A549 (cell line): ENCODE measurements around the gene PATJ. TPM values are rescaled to one million over a fixed set of nuclear protein-coding genes. Genes with fewer than 3 reads are reported as not detected.

Source experiments
- ATAC-seq, 2 experiments: fragments of 200-7000 bp in 1 of 2; fragments of >200 bp in 1 of 2; cut with Nextera tagmentation in 1 of 2; cut with Tn5 transposase in 1 of 2; 3 replicates each; pipeline versions ENCODE4 v1.8.0 to v1.9.1; 2018 to 2020; ENCODE audit warnings: mild to moderate bottlenecking in 1 of 2, moderate library complexity in 1 of 2
- CTCF ChIA-PET: fragments of 300-600 bp; sonication (Branson Sonifier 250); formaldehyde crosslinking; extraction: SDS; loops from one replicate; lab custom pipeline; 2021; ENCODE audit warnings: antibody characterized with exemption, inconsistent platforms; lab: Yijun Ruan, JAX
- POLR2A ChIA-PET: fragments of 350-600 bp; formaldehyde crosslinking; extraction: SDS; loops from one replicate; lab custom pipeline; 2021; ENCODE audit warnings: antibody characterized with exemption, inconsistent platforms; lab: Yijun Ruan, JAX
- DNase-seq, 2 experiments: peaks; one replicate each; pipeline versions ENCODE4 v3.0.0 to v3.0.0-alpha.2; 2011 to 2016; ENCODE audit warnings: low read depth in 1 of 2, low spot score in 1 of 2
- FAIRE-seq: peaks from 2 replicates; lab custom pipeline; 2011; peaks lifted over from hg19 to GRCh38; lab: Jason Lieb, UNC
- H3K27ac ChIP-seq, 2 experiments: fragments of >200 bp; sonication (Bioruptor Twin); formaldehyde crosslinking; 3 replicates each; pipeline ENCODE4 v1.5.1; 2016 to 2017
- H3K4me1 ChIP-seq: fragments of >200 bp; sonication (Bioruptor Twin); formaldehyde crosslinking; 3 replicates; pipeline ENCODE4 v1.6.1; 2016
- H3K4me2 ChIP-seq: fragments of >200 bp; sonication (Bioruptor Twin); formaldehyde crosslinking; 3 replicates; pipeline ENCODE4 v1.6.1; 2016
- H3K4me3 ChIP-seq: fragments of >200 bp; sonication (Bioruptor Twin); formaldehyde crosslinking; 3 replicates; pipeline ENCODE4 v1.5.1; 2016
- H3K9me3 ChIP-seq: fragments of >200 bp; sonication (Bioruptor Twin); formaldehyde crosslinking; 3 replicates; pipeline ENCODE4 v1.6.1; 2016
- CEBPB ChIP-seq, 2 experiments: fragments of >200 bp in 1 of 2; sonication (Bioruptor Twin) in 1 of 2; formaldehyde crosslinking in 1 of 2; IDR thresholded peaks; 2 replicates each; pipeline ENCODE4 v1.6.1; 2012 to 2016
- CHD4 ChIP-seq: fragments of 200-600 bp; sonication (generic); IDR thresholded peaks from 2 replicates; pipeline ENCODE4 v1.6.1; 2016; ENCODE audit warnings: antibody characterized with exemption, mild to moderate bottlenecking, borderline replicate concordance
- EP300 ChIP-seq, 2 experiments: fragments of >200 bp; sonication (Bioruptor Twin); formaldehyde crosslinking; IDR thresholded peaks; 2 replicates in 1 of 2; 3 replicates in 1 of 2; pipeline ENCODE4 v1.6.1; 2016 to 2017
- ESRRA ChIP-seq: fragments of 150-350 bp; IDR thresholded peaks from 2 replicates; pipeline ENCODE4 v1.6.1; 2014; ENCODE audit warnings: mild to moderate bottlenecking, low read length, borderline replicate concordance
- FOSB ChIP-seq: fragments of 250-450 bp; sonication (Bioruptor Pico); IDR thresholded peaks from 2 replicates; pipeline ENCODE4 v1.5.0; 2020; ENCODE audit warnings: mild to moderate bottlenecking, moderate library complexity
- GATA3 ChIP-seq: IDR thresholded peaks from 2 replicates; pipeline ENCODE4 v1.6.1; 2012; ENCODE audit warnings: borderline replicate concordance
- HEYL ChIP-seq: fragments of 250-450 bp; sonication (Bioruptor Pico); IDR thresholded peaks from 2 replicates; pipeline ENCODE4 v1.8.0; 2021; ENCODE audit warnings: mild to moderate bottlenecking, moderate library complexity
- HOXA7 ChIP-seq: fragments of 250-450 bp; sonication (Bioruptor Pico); IDR thresholded peaks from 2 replicates; pipeline ENCODE4 v1.5.0; 2020; ENCODE audit warnings: mild to moderate bottlenecking, moderate library complexity
- JUNB ChIP-seq: fragments of >200 bp; sonication (Bioruptor Twin); formaldehyde crosslinking; IDR thresholded peaks from 2 replicates; pipeline ENCODE4 v1.6.1; 2016
- MYC ChIP-seq: IDR thresholded peaks from 2 replicates; pipeline ENCODE4 v1.6.1; 2012; ENCODE audit warnings: mild to moderate bottlenecking, inconsistent platforms, low read length, improper control_type of control experiment, borderline replicate concordance
- NPAS2 ChIP-seq: fragments of 250-450 bp; sonication (Bioruptor Pico); IDR thresholded peaks from 2 replicates; pipeline ENCODE4 v1.8.0; 2022; ENCODE audit warnings: mild to moderate bottlenecking, moderate library complexity, borderline replicate concordance
- NR3C1 ChIP-seq: fragments of >200 bp; sonication (Bioruptor Twin); formaldehyde crosslinking; IDR thresholded peaks from 3 replicates; pipeline ENCODE4 v1.6.1; 2017
- POLR2A ChIP-seq: IDR thresholded peaks from 2 replicates; pipeline ENCODE4 v1.6.1; 2012; ENCODE audit warnings: mild to moderate bottlenecking, low read length
- POLR2AphosphoS2 ChIP-seq: conservative IDR thresholded peaks from 2 replicates; pipeline ENCODE4 v1.6.1; 2012; ENCODE audit warnings: low read length, improper control_type of control experiment, inconsistent platforms
- RAD21 ChIP-seq, 2 experiments: fragments of >200 bp in 1 of 2; sonication (Bioruptor Twin) in 1 of 2; formaldehyde crosslinking in 1 of 2; IDR thresholded peaks in 1 of 2; conservative IDR thresholded peaks in 1 of 2; 2 replicates in 1 of 2; 3 replicates in 1 of 2; pipeline ENCODE4 v1.6.1; 2012 to 2018; ENCODE audit warnings: inconsistent platforms in 1 of 2
- RFX5 ChIP-seq: fragments of 450-650 bp; IDR thresholded peaks from 2 replicates; pipeline ENCODE4 v1.7.1; 2014; ENCODE audit warnings: antibody characterized with exemption, mild to moderate bottlenecking, moderate library complexity
- SREBF2 ChIP-seq: fragments of 450-650 bp; IDR thresholded peaks from 2 replicates; pipeline ENCODE4 v1.6.1; 2014; ENCODE audit warnings: mild to moderate bottlenecking, moderate library complexity
- ZC3H11A ChIP-seq: fragments of 450-650 bp; IDR thresholded peaks from 2 replicates; pipeline ENCODE4 v1.6.1; 2014; ENCODE audit warnings: antibody characterized with exemption, mild to moderate bottlenecking
- ZNF302 ChIP-seq: fragments of 250-450 bp; sonication (Bioruptor Pico); IDR thresholded peaks from 2 replicates; pipeline ENCODE4 v1.9.0; 2021; ENCODE audit warnings: inconsistent platforms, mild to moderate bottlenecking, moderate library complexity
- WGBS: methylation state at CpG from one replicate; pipeline ENCODE4 v1.1.6; 2017; ENCODE audit errors: missing lambda C conversion rate; 5-methylcytosine and 5-hydroxymethylcytosine counted together
- polyA plus RNA-seq, 4 experiments: library from polyadenylated mRNA; depleted of rRNA in 3 of 4; stranded (reverse); fragments of >200 nt; fragmentation: RNase III in 1 of 4; extraction: RNeasy Plus Mini Kit Qiagen cat#74134 plus additional on column Dnase treatment in 1 of 4; gene quantifications; 2 replicates in 3 of 4; 3 replicates in 1 of 4; pipeline ENCODE4 v1.2.3, GENCODE V29; 2011 to 2017
- TF ChIP-seq, protein P1 (sequence below): fragments of 250-450 bp; sonication (Bioruptor Pico); IDR thresholded peaks from 2 replicates; pipeline ENCODE4 v1.5.0; 2020; ENCODE audit warnings: low read depth, mild to moderate bottlenecking, moderate library complexity
- TF ChIP-seq, protein P2 (sequence below): fragments of 150-350 bp; IDR thresholded peaks from 2 replicates; pipeline ENCODE4 v1.6.1; 2014; ENCODE audit warnings: low read depth, mild to moderate bottlenecking, low read length
- TF ChIP-seq, protein P3 (sequence below): IDR thresholded peaks from 2 replicates; pipeline ENCODE4 v1.6.1; 2012
- TF ChIP-seq, protein P4 (sequence below): IDR thresholded peaks from 2 replicates; pipeline ENCODE4 v1.6.1; 2012; ENCODE audit warnings: low read depth, borderline replicate concordance
- TF ChIP-seq, protein P5 (sequence below): IDR thresholded peaks from 2 replicates; pipeline ENCODE4 v1.6.1; 2012

The PATJ gene
- polyA plus RNA-seq, 2 of the 4 experiments (the other 2 are of a cell fraction), result 6.0 to 14.7 TPM

DNA sequence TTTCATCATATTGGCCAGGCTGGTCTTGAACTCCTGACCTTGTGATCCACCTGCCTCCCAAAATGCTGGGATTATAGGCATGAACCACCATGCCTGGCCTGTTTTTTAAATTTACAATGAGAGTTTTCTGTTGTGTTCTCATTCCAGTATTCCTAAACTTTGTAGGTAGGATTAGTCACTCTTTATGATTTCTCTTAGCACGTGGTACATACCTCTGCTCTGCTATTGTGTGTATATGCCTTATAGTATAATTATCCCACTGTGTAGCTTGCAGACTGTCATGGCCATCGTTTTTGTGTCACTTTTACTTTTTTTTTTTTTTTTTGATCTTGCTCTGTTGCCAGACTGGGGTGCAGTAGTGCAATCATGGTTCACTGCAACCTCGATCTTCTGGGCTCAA lies 14.5 kb downstream of the PATJ start:
- TF ChIP-seq CEBPB (IDR thresholded peaks at IDR 0.05), result no peak
- TF ChIP-seq, protein P1, sequence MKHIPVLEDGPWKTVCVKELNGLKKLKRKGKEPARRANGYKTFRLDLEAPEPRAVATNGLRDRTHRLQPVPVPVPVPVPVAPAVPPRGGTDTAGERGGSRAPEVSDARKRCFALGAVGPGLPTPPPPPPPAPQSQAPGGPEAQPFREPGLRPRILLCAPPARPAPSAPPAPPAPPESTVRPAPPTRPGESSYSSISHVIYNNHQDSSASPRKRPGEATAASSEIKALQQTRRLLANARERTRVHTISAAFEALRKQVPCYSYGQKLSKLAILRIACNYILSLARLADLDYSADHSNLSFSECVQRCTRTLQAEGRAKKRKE (CRISPR knock-in tag), result no peak
- TF ChIP-seq ZC3H11A, result no peak
- no peak for TF ChIP-seq HOXA7 (CRISPR knock-in tag)
- TF ChIP-seq ZNF302 (CRISPR knock-in tag), result no peak
- no peak for TF ChIP-seq RAD21 (conservative IDR thresholded peaks at IDR 0.05 in 1 of 2, IDR thresholded peaks at IDR 0.05 in 1 of 2)
- TF ChIP-seq NR3C1, result no peak
- TF ChIP-seq MYC, result no peak
- TF ChIP-seq FOSB (CRISPR knock-in tag), result no peak
- TF ChIP-seq NPAS2 (CRISPR knock-in tag), result no peak
- TF ChIP-seq, protein P2, sequence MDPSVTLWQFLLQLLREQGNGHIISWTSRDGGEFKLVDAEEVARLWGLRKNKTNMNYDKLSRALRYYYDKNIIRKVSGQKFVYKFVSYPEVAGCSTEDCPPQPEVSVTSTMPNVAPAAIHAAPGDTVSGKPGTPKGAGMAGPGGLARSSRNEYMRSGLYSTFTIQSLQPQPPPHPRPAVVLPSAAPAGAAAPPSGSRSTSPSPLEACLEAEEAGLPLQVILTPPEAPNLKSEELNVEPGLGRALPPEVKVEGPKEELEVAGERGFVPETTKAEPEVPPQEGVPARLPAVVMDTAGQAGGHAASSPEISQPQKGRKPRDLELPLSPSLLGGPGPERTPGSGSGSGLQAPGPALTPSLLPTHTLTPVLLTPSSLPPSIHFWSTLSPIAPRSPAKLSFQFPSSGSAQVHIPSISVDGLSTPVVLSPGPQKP, result no peak
- no peak for TF ChIP-seq RFX5
- no peak for TF ChIP-seq GATA3
- no peak for TF ChIP-seq JUNB
- no peak for TF ChIP-seq CHD4
- Histone ChIP-seq H3K27ac (no peak overlapping the region), H3K4me3 (no peak overlapping the region), H3K4me2 (no peak overlapping the region), H3K4me1 (peaks cover 18% of the 10 kb centered on the region), H3K9me3 (no peaks in the 10 kb centered on the region)
- ChIA-PET CTCF (interaction anchor here (0.7 kb wide), 1 partner anchor 17 kb away, joined by 3 read pairs; no protein-coding TSS in a partner anchor), POLR2A (no interaction called here)
- ATAC-seq (no peak), DNase-seq (no peak), FAIRE-seq (no peak)
- WGBS, result 63% methylated on average over 3 of the region's 3 CpGs

DNA sequence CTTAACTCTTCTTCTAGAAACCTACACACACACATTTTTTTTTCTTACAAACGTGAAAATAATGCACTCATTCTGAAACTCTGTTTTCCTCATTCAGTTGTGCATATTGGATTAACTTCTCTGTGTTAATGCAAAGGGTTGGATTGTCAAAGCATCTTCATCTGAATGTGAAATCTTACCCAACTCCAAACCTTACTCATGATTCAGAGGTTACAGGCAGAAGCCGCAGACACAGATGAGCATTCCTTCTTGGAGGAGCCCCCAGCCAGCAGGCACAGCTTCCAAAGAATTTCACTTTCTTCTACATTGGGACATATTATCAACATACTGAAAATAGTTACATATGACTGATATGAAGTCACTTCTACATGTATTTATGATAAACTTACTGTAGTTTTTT lies 15.7 kb downstream of the PATJ start:
- H3K4me2 ChIP-seq, result no peak overlapping the region
- peaks cover 18% of the 10 kb centered on the region for H3K4me1 ChIP-seq
- H3K4me3 ChIP-seq, result no peak overlapping the region
- FAIRE-seq (no peak), ATAC-seq (no peak), DNase-seq (no peak)
- no peaks in the 10 kb centered on the region for H3K9me3 ChIP-seq
- 75% methylated on average over 2 of the region's 2 CpGs for WGBS
- ChIA-PET CTCF (no interaction called here), POLR2A (no interaction called here)
- TF ChIP-seq POLR2AphosphoS2 (no peak), SREBF2 (no peak), GATA3 (no peak), ESRRA (no peak), HEYL (CRISPR knock-in tag) (no peak), EP300 (IDR thresholded peaks at IDR 0.05) (no peak), POLR2A (no peak), CHD4 (no peak), MYC (no peak), HOXA7 (CRISPR knock-in tag) (no peak), RAD21 (conservative IDR thresholded peaks at IDR 0.05 in 1 of 2, IDR thresholded peaks at IDR 0.05 in 1 of 2) (no peak)
- TF ChIP-seq, protein P3, sequence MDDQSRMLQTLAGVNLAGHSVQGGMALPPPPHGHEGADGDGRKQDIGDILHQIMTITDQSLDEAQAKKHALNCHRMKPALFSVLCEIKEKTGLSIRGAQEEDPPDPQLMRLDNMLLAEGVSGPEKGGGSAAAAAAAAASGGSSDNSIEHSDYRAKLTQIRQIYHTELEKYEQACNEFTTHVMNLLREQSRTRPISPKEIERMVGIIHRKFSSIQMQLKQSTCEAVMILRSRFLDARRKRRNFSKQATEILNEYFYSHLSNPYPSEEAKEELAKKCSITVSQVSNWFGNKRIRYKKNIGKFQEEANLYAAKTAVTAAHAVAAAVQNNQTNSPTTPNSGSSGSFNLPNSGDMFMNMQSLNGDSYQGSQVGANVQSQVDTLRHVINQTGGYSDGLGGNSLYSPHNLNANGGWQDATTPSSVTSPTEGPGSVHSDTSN, result no peak
- TF ChIP-seq, protein P4, sequence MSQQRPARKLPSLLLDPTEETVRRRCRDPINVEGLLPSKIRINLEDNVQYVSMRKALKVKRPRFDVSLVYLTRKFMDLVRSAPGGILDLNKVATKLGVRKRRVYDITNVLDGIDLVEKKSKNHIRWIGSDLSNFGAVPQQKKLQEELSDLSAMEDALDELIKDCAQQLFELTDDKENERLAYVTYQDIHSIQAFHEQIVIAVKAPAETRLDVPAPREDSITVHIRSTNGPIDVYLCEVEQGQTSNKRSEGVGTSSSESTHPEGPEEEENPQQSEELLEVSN, result no peak
- TF ChIP-seq, protein P2, result no peak
- TF ChIP-seq, protein P5, sequence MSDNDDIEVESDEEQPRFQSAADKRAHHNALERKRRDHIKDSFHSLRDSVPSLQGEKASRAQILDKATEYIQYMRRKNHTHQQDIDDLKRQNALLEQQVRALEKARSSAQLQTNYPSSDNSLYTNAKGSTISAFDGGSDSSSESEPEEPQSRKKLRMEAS, result no peak
- H3K27ac ChIP-seq, result no peak overlapping the region
